ENCODE results near the gene POU2F3. TPM values are rescaled to one million over a fixed set of nuclear protein-coding genes. Genes with fewer than 3 reads are reported as not detected.

Gene POU2F3
- total and polyA plus RNA-seq, 2 of the 8 experiments (the other 6 are each of a cell fraction or from before 2014, with no cell fraction given): 1.0 to 2.1 TPM

- Histone ChIP-seq H3K27me3 (replicated peaks in 1 of 4; ENCODE audit: control insufficient read depth in 3 of 4, extremely low read depth in 1 of 4, insufficient read depth in 3 of 4, low read length in 3 of 4) (no peaks in the 10 kb centered on the region), H3K4me1 (replicated peaks in 1 of 4; ENCODE audit: control insufficient read depth in 3 of 4, insufficient read depth in 4 of 4, low read length in 3 of 4) (peaks cover 0 to 3% (median 0%) of the 10 kb centered on the region in 4 experiments; a peak in 1 of 7 replicates), H3K9ac (replicated peaks in 1 of 4; ENCODE audit: extremely low read depth in 1 of 4, low read depth in 3 of 4, low read length in 3 of 4) (no peak overlapping the region), H2AK5ac (ENCODE audit: low read depth, low read length) (no peak overlapping the region), H3K27ac (ENCODE audit: low read depth, low read length) (no peak overlapping the region), H3K56ac (replicated peaks; ENCODE audit: insufficient read length, low read depth, low read length) (no peak overlapping the region), H2BK5ac (ENCODE audit: low read depth, low read length) (no peak overlapping the region), H3K36me3 (ENCODE audit: control insufficient read depth in 2 of 4, insufficient read depth in 4 of 4, low read length in 3 of 4) (no peaks in the 10 kb centered on the region; a peak in 1 of 8 replicates), H3K4me2 (ENCODE audit: insufficient read depth in 1 of 2, low read depth in 2 of 2, low read length in 2 of 2) (no peak overlapping the region), H4K91ac (replicated peaks; ENCODE audit: insufficient read length, low read length) (no peak overlapping the region), H2BK12ac (ENCODE audit: low read depth, low read length) (no peak overlapping the region), H3K14ac (ENCODE audit: insufficient read length) (no peak overlapping the region), H2BK20ac (ENCODE audit: low read length) (no peak overlapping the region), H2BK15ac (ENCODE audit: low read length) (no peak overlapping the region), H2BK120ac (replicated peaks; ENCODE audit: low read depth, low read length) (no peak overlapping the region), H4K20me1 (replicated peaks in 1 of 2; ENCODE audit: control insufficient read depth in 1 of 2, insufficient read depth in 2 of 2, low read length in 2 of 2) (peaks cover 0 to 4% of the 10 kb centered on the region in 2 experiments), H3K79me1 (ENCODE audit: low read depth, low read length) (peaks cover 4% of the 10 kb centered on the region; the same call in 1 of the 2 replicates), H3K23ac (ENCODE audit: insufficient read length) (no peak overlapping the region), H3K4me3 (ENCODE audit: extremely low read depth in 1 of 4, insufficient read depth in 2 of 4, low read depth in 3 of 4, low read length in 4 of 4) (no peak overlapping the region), H3K9me3 (ENCODE audit: insufficient read depth in 2 of 2, low read depth in 1 of 2, low read length in 1 of 2) (no peaks in the 10 kb centered on the region), H2AFZ (ENCODE audit: low read length) (no peak overlapping the region), H3K79me2 (ENCODE audit: control insufficient read depth in 1 of 2, insufficient read depth in 2 of 2, low read length in 2 of 2) (peaks cover 2 to 71% of the 10 kb centered on the region in 2 experiments; a peak in 3 of 4 replicates), H3K23me2 (ENCODE audit: low read depth, low read length) (no peaks in the 10 kb centered on the region; the same call in 1 of the 2 replicates), H4K8ac (ENCODE audit: extremely low read depth, insufficient read depth, low read length) (no peak overlapping the region), H3K4ac (replicated peaks; ENCODE audit: insufficient read length, low read depth, low read length) (no peak overlapping the region), H3K18ac (ENCODE audit: extremely low read depth, low read length) (no peak overlapping the region), H4K5ac (ENCODE audit: insufficient read length, low read depth, low read length) (no peak overlapping the region)
- DNase-seq (ENCODE audit: low read depth in 1 of 2, low spot score in 2 of 2) (no peak), FAIRE-seq (no peak)
- ChIA-PET POLR2A (ENCODE audit: partially characterized antibody) (no interaction called here), CTCF (ENCODE audit: partially characterized antibody) (interaction anchor here (2.1 kb wide), 1 partner anchor 20 kb away, joined by 7 read pairs; no protein-coding TSS in a partner anchor)
- WGBS, 2 experiments (ENCODE audit: extremely low coverage in 1 of 2, insufficient coverage in 1 of 2, insufficient read length in 1 of 2, insufficient replicate concordance in 2 of 2, low coverage in 1 of 2, low lambda C conversion rate in 2 of 2, missing lambda C conversion rate in 1 of 2): 79% methylated on average over 6 of the region's 6 CpGs; no CpG with 5 or more reads in 1 of the 2 experiments
- no peak for TF ChIP-seq EZH2 (IDR thresholded peaks at IDR 0.05; ENCODE audit: low read depth, low read length, severe bottlenecking)
- TF ChIP-seq ATF3 (IDR thresholded peaks at IDR 0.05; ENCODE audit: insufficient read depth, low read depth, low read length): no peak
- no peak for TF ChIP-seq TCF12 (IDR thresholded peaks at IDR 0.05; ENCODE audit: low read depth, low read length)
- TF ChIP-seq POLR2AphosphoS5 (IDR thresholded peaks at IDR 0.05; ENCODE audit: low read depth, low read length): no peak
- TF ChIP-seq BACH1 (IDR thresholded peaks at IDR 0.05; ENCODE audit: low read length): no peak
- no peak for TF ChIP-seq RXRA (IDR thresholded peaks at IDR 0.05; ENCODE audit: insufficient read depth, low read depth, low read length)
- no peak for TF ChIP-seq TEAD4 (IDR thresholded peaks at IDR 0.05; ENCODE audit: low read depth, low read length)
- TF ChIP-seq JUN (IDR thresholded peaks at IDR 0.05; ENCODE audit: low read depth, low read length): no peak
- no peak for TF ChIP-seq YY1 (IDR thresholded peaks at IDR 0.05; ENCODE audit: low read depth, low read length)
Measured at GRCh38 chr11:120354779-120355178, 114.8 kb downstream of the POU2F3 start.
